Sciatic nerve (tissue), 2 donors: ENCODE data around the gene WDFY4. TPM values are rescaled to one million over a fixed set of nuclear protein-coding genes. Genes with fewer than 3 reads are reported as not detected.

Experiments used
- ATAC-seq: fragments of 200-7000 bp; cut with Tn5 transposase; one replicate; pipeline ENCODE4 v1.9.1; 2020; ENCODE audit warnings: mild to moderate bottlenecking, moderate library complexity
- DNase-seq: peaks from one replicate; pipeline ENCODE4 v3.0.0-alpha.2; 2020; ENCODE audit warnings: low spot score
- intact Hi-C: fragments of 100-400 bp; cut with DNase I; formaldehyde crosslinking; loops from one replicate; pipeline ENCODE4 v1.14.2; 2022
- total RNA-seq: library from RNA; stranded (reverse); fragmentation: NEBNext Ultra II Directional; extraction: Animal tissue kit (Norgen Biotek cat#: 25700); gene quantifications from one replicate; pipeline ENCODE4 v1.2.1, GENCODE V29; 2021
- donor health status: DM: no; HTN: no; CAD: no.
- donor health status: DM: no; HTN: no; CAD: no.

Gene WDFY4
- total RNA-seq, 1 donor from 2014 or later, result 8.6 TPM

- DNase-seq (no peak), ATAC-seq (no peak)
- intact Hi-C loops, result no loop called here
These were observed 322.5 kb downstream of the WDFY4 start for GRCh38 chr10:49007129-49007528.

DNA sequence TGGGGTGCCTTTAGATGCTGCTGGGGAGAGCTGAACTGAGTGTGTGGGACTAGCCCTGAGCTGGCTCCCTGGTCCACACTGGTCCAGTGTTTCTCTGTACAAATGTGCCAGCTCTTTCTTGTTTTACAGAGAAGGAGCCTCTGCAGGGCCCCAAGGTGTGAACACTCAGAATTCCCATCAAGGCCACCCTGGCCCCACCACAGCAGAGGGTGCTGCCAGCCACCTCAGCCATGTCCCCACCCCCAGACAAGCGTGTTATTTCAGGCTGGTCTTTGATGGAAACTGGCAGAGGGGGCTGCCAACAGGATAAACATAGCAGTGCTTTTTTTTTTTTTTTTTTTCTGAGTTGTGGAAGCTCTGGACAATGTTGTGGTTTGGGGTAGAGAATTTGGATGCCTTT lies 323.4 kb downstream of the WDFY4 start:
- no peak for DNase-seq
- ATAC-seq, result no peak
- intact Hi-C loops, result no loop called here

GRCh38 chr10:49008505-49009198 lies 324.0 kb downstream of the WDFY4 start:
- peak; percentile 62 for ATAC-seq
- no peak for DNase-seq
- intact Hi-C loops, result no loop called here

DNA sequence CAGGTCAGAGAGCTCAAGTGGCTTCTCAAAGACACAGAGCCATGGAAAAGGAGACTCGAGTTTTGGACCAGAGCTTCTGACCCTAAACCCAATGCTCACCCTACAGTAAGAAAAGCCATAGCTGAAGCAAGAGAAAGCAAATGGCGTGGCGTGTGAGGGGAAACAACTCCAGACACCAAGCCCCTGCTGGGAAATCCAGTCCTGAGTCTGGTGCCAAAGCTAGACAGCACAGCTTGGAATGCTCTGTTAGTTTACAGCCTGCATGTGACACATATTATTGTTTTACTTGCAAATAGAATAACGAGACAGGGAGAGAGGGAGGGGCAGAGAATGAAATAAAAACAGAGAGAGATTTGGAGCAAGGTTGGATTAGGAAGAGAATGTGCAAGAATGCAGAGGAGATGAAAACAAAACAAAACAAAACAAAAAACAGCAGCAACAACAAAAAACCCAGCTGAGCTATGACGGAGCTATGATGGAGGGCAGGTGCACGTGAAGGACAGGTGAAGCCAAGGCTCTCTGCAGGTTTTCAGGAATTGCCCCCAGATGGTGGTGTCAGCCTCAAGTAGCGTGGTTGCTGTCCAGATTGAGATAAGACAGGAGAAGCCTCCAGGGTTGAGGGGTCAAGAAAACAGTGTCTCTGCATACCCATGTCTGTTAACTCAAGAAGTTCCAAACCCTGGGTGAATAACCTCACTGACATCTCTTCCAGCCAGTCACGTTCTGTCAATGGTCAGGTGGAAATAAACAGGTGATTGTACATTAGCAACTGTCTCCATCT lies 324.7 kb downstream of the WDFY4 start:
- intact Hi-C loops, result no loop called here
- ATAC-seq (peak; percentile 44), DNase-seq (no peak)

DNA sequence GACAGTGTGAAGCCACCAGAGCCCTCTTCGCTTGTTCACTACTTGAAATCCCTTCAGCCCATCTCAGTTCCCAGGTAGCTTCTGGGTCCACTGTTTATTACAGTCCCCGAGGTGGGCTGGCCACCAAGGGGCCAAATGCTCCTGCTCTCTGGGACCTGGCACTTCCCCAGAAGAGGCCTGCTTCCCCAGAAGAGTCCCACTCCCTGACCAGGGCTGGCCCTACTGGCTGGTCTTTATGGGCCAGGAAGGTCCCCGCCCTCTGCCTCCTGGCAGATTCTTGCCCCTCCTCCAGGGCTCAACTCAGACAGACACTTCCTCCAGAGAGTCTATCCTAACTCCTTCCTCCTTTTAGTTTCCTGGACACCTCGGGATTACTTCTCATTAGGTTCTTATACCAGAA lies 325.6 kb downstream of the WDFY4 start:
- intact Hi-C loops, result no loop called here
- DNase-seq (no peak), ATAC-seq (no peak)

DNA sequence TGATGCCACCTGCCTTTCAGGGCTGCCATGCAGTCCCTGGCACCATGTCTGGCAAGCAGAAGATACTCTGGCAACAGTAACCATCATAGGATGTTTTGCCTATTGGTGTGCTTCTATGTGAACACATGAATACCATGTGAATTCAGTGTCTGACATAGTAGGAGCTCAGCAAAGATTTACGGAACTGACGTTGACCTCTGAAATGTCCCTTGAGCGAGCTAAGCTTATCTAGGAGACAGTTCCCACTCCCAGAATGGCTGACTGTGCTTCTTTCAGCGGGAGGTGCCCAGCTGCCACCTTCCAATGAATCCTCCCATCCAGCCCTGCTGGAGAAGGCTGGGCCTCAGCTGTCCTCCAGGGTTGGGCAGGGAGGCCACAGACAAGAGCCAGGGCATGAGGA lies 326.2 kb downstream of the WDFY4 start:
- intact Hi-C loops, result no loop called here

DNA sequence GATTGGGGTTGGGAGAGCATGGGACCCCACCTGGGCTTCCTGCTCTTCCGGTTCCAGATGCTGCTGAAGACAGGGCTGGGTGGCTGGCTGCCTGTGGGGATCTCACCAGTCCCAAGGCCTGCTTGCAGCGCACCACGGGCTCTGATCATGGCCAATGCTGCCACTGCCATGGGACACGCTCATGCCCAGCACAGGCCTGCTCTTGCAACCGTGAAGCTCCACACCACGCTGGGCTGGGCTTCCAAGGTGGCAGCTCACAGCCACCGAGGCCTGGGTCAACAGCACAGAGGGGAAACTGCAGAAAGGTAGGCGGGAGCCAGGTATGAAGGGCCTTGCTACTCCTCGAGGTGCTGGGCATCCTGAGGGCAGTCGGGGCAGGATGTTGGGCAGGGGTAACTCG lies 327.1 kb downstream of the WDFY4 start:
- DNase-seq, result no peak
- intact Hi-C loops, result no loop called here
- ATAC-seq, result no peak

More for the DNA sequence above, 326.2 kb downstream of the WDFY4 start:
- ATAC-seq (no peak), DNase-seq (no peak)

DNA sequence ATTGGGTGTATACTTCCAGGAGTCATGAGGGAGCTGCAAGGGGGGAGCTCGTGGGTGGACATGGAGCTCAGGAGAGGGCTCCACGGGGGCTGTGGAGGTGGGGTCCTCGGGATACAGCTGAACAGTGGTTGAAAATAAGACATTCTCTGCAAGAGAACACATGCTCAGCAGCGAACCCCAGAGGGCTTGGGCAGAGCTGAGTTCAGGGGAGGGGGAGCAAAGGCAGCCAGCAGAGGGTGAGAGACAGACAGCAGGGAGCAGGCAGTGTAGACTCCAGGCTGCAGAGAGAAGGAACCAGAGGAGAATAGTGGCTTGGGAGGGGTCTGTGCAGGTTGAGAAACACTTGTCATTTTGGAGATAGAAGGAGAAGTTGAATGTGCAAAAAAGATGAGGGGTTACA lies 327.9 kb downstream of the WDFY4 start:
- DNase-seq (no peak), ATAC-seq (no peak)
- intact Hi-C loops, result no loop called here

GRCh38 chr10:49015700-49016099 lies 331.0 kb downstream of the WDFY4 start:
- DNase-seq, result no peak
- ATAC-seq, result no peak
- intact Hi-C loops, result no loop called here

GRCh38 chr10:49021685-49022084 lies 337.0 kb downstream of the WDFY4 start:
- intact Hi-C loops, result no loop called here
- no peak for ATAC-seq
- no peak for DNase-seq

DNA sequence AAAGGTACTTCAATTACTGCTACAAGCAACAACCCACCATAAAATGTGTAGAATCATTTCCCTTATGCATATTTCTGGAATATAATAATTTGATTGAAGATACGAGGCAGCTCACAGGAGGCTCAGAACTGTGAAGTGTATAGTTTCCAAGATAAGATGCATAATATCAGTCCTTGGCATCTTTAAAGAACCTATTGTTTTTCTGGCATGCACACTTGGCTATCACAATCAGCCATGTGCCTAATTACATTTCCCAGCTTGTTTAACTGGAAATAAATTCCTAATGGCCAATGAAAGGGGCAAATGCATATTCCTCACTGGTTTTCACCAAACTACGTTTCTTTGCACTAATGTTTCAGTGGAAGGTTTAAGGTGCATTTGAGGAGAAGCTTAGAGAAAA lies 338.4 kb downstream of the WDFY4 start:
- ATAC-seq (no peak), DNase-seq (no peak)
- intact Hi-C loops, result no loop called here

GRCh38 chr10:49023752-49024151 lies 339.1 kb downstream of the WDFY4 start:
- intact Hi-C loops, result no loop called here
- ATAC-seq (peak; percentile 94), DNase-seq (no peak)

GRCh38 chr10:49024484-49024883 lies 339.8 kb downstream of the WDFY4 start:
- ATAC-seq, result peak; percentile 66
- DNase-seq, result no peak
- intact Hi-C loops, result no loop called here

DNA sequence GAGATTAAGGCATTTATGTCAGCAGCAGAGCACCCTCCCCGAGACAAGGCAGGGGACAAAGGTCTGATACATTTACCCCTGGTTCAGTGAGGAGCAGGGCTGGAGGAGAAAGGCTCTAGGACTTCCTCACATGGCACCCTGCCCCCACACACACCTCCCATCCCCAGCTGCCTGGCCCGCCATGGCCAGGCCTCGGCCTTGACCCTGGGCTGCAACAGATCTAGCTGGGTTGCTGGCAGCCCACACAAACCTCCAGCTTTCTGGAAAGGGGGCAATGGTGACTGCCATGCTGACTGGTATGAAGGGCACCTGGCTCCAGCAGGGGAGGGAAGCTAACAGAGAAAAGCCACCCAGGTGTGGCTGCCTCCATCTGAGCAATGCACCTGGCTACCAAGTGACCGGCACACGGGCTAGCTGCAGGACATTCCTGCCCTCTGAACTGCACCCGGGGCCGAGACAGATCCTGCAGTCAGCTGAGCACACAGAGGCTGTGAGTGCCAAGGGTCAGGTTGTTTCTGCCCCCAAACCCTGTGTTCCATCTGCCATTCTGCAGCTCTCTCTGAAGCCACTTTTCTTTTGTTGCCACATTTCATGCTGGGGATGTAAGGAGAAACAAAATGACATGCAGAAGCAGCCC lies 340.8 kb downstream of the WDFY4 start:
- peak; percentile 8 for ATAC-seq
- DNase-seq, result no peak
- intact Hi-C loops, result no loop called here

DNA sequence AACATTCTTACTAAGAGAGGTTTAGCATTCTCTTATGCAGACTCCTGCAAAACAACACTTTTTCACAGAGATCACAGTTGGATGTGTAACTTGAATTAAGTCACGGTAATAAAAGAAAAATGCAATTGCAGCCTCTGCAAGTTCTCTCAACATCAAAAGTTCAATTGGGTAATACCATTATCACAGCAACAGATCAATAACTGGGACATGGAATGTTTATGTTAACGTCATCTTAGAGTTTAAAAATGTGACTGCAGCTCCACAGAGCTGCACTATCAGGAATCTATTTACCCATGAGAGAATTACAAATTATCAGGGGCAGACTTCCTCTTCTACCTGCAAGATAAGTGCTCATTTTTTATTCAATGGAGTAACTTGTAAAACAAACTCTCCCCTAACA lies 344.0 kb downstream of the WDFY4 start:
- DNase-seq (no peak), ATAC-seq (no peak)
- intact Hi-C loops, result no loop called here

GRCh38 chr10:49029666-49030065 lies 345.0 kb downstream of the WDFY4 start:
- no peak for ATAC-seq
- intact Hi-C loops, result no loop called here
- DNase-seq, result no peak
